ENCODE data around the gene FUT7.

Gene FUT7

GRCh38 chr9:137077010-137077747 lies 45.3 kb upstream of the FUT7 start, which contains the start of gene UAP1L1:
UAP1L1 (plus strand) TSS chr9:137077517; CDS start chr9:137077533, 16 bp downstream.
- TF ChIP-seq CTCF (IDR thresholded peaks at IDR 0.05; ENCODE audit: extremely low read depth, missing control alignments) = no peak
- DNase-seq (ENCODE audit: low spot score) = peak; percentile 92

- no peak for DNase-seq (ENCODE audit: low spot score)
Measured at GRCh38 chr9:137076636-137077009, 44.7 kb upstream of the FUT7 start.

GRCh38 chr9:137075275-137075775 lies 43.4 kb upstream of the FUT7 start:
- no peak for DNase-seq (ENCODE audit: low spot score)
- TF ChIP-seq CTCF (IDR thresholded peaks at IDR 0.05; ENCODE audit: extremely low read depth, missing control alignments) = no peak

More at GRCh38 chr9:137076636-137077009, 44.7 kb upstream of the FUT7 start:
- no peak for TF ChIP-seq CTCF (IDR thresholded peaks at IDR 0.05; ENCODE audit: extremely low read depth, missing control alignments)

- DNase-seq (ENCODE audit: low spot score) = no peak
- no peak for TF ChIP-seq CTCF (IDR thresholded peaks at IDR 0.05; ENCODE audit: extremely low read depth, missing control alignments)
Measured at GRCh38 chr9:137074657-137075274, 42.9 kb upstream of the FUT7 start.

GRCh38 chr9:137073992-137074399 lies 42.1 kb upstream of the FUT7 start:
- DNase-seq (ENCODE audit: low spot score) = no peak

GRCh38 chr9:137071282-137071681 lies 39.4 kb upstream of the FUT7 start:
- DNase-seq (ENCODE audit: low spot score) = no peak
- no peak for TF ChIP-seq CTCF (IDR thresholded peaks at IDR 0.05; ENCODE audit: extremely low read depth, missing control alignments)

More at GRCh38 chr9:137073992-137074399, 42.1 kb upstream of the FUT7 start:
- no peak for TF ChIP-seq CTCF (IDR thresholded peaks at IDR 0.05; ENCODE audit: extremely low read depth, missing control alignments)

GRCh38 chr9:137070906-137071275 lies 39.0 kb upstream of the FUT7 start:
- peak; percentile 51 for DNase-seq (ENCODE audit: low spot score)
- no peak for TF ChIP-seq CTCF (IDR thresholded peaks at IDR 0.05; ENCODE audit: extremely low read depth, missing control alignments)

Data from GM20000 (cell line).